K562 (cell line): ENCODE results near the gene RHOBTB3. TPM values are rescaled to one million over a fixed set of nuclear protein-coding genes. Genes with fewer than 3 reads are reported as not detected.
A peak's percentile ranks its signal among the peaks of the same experiment; 100 is the strongest.

ENCODE experiments used
- ARID3A ChIP-seq: IDR thresholded peaks from 2 replicates; pipeline ENCODE4 v1.6.1; 2012; ENCODE audit warnings: low read depth, low read length, improper control_type of control experiment, borderline replicate concordance
- BDP1 ChIP-seq: IDR thresholded peaks from 3 replicates; pipeline ENCODE4 v1.6.1; 2011; ENCODE audit not compliant: insufficient read length, insufficient read depth
- CREBBP ChIP-seq: IDR thresholded peaks from one replicate; pipeline ENCODE4 v1.6.1; 2012; ENCODE audit warnings: low read depth, mild to moderate bottlenecking, control low read depth, inconsistent platforms, low read length
- CSDE1 ChIP-seq, 2 experiments: fragments of 450-650 bp; IDR thresholded peaks; 2 replicates each; pipeline ENCODE4 v1.6.1; 2016; ENCODE audit warnings: mild to moderate bottlenecking in 1 of 2
- E2F3 ChIP-seq: fragments of 250-450 bp; sonication (Bioruptor Pico); IDR thresholded peaks from 2 replicates; pipeline ENCODE4 v1.4.0; 2020; ENCODE audit warnings: mild to moderate bottlenecking
- EHMT2 ChIP-seq: fragments of 450-650 bp; IDR thresholded peaks from 2 replicates; pipeline ENCODE4 v1.6.1; 2018; ENCODE audit warnings: antibody characterized with exemption
- GATAD2B ChIP-seq: fragments of 450-650 bp; IDR thresholded peaks from 2 replicates; pipeline ENCODE4 v1.6.1; 2017; ENCODE audit warnings: mild to moderate bottlenecking, borderline replicate concordance
- HBP1 ChIP-seq: fragments of 450-650 bp; formaldehyde crosslinking; IDR thresholded peaks from 2 replicates; pipeline ENCODE4 v1.4.0; 2022; ENCODE audit warnings: missing genetic modification characterization
- RBBP5 ChIP-seq: fragments of 200-600 bp; sonication (generic); IDR thresholded peaks from 2 replicates; pipeline ENCODE4 v1.6.1; 2012; ENCODE audit warnings: borderline replicate concordance, mild to moderate bottlenecking, low read length, control low read depth, inconsistent platforms; ENCODE audit not compliant: insufficient read depth, poor library complexity, severe bottlenecking
- ZC3H4 ChIP-seq: sonication (generic); formaldehyde crosslinking; IDR thresholded peaks from 2 replicates; pipeline ENCODE4 v1.9.0; 2021; ENCODE audit warnings: missing genetic modification reagents, borderline replicate concordance
- ZFP36 ChIP-seq: fragments of 150-350 bp; IDR thresholded peaks from 2 replicates; pipeline ENCODE4 v1.6.1; 2018; ENCODE audit warnings: low read length, low read depth; ENCODE audit not compliant: partially characterized antibody
- ZNF282 ChIP-seq: sonication (generic); formaldehyde crosslinking; IDR thresholded peaks from 2 replicates; pipeline ENCODE4 v1.8.1; 2023; ENCODE audit warnings: missing genetic modification reagents
- ZNF76 ChIP-seq: fragments of 250-450 bp; sonication (Bioruptor Pico); IDR thresholded peaks from 2 replicates; pipeline ENCODE4 v1.4.0; 2020; ENCODE audit warnings: mild to moderate bottlenecking, moderate library complexity, borderline replicate concordance
- ZNF830 ChIP-seq: fragments of 250-450 bp; sonication (Bioruptor Pico); IDR thresholded peaks from 2 replicates; pipeline ENCODE4 v1.5.0; 2021; ENCODE audit warnings: mild to moderate bottlenecking
- polyA plus RNA-seq, 8 experiments: library from polyadenylated mRNA; depleted of rRNA in 4 of 8; stranded (reverse) in 5 of 8; unstranded in 3 of 8; fragments of >200 nt; fragmentation: Nextera tagmentation in 2 of 8; fragmentation: Illumina TruSeq in 1 of 8; extraction: Ambion mirVana in 2 of 8; extraction: Trizol in 1 of 8; gene quantifications; 2 replicates each; pipeline versions ENCODE4 v1.2.1 to v1.2.3, GENCODE V29; 2011 to 2014; ENCODE audit warnings: inconsistent platforms in 1 of 8, missing spikeins in 1 of 8
- total RNA-seq, 7 experiments: library from RNA; depleted of rRNA in 6 of 7; stranded (reverse); fragments of >200 nt in 6 of 7; fragmentation: Illumina TruSeq in 2 of 7; extraction: Trizol in 2 of 7; gene quantifications; 2 replicates each; pipeline versions ENCODE4 v1.2.1 to v1.2.3, GENCODE V29; 2011 to 2021; ENCODE audit warnings: low replicate concordance in 1 of 7
- TF ChIP-seq, protein P1 (sequence below): fragments of 450-650 bp; IDR thresholded peaks from 2 replicates; pipeline ENCODE4 v1.6.1; 2017; ENCODE audit warnings: antibody characterized with exemption, mild to moderate bottlenecking
- TF ChIP-seq, protein P2 (sequence below): IDR thresholded peaks from 2 replicates; pipeline ENCODE4 v1.6.1; 2011; ENCODE audit warnings: borderline replicate concordance, low read depth, mild to moderate bottlenecking, moderate library complexity, low read length; ENCODE audit not compliant: insufficient read depth, poor library complexity, severe bottlenecking
- TF ChIP-seq, protein P3 (sequence below): fragments of 250-450 bp; sonication (Bioruptor Pico); IDR thresholded peaks from 2 replicates; pipeline ENCODE4 v1.5.0; 2022; ENCODE audit warnings: mild to moderate bottlenecking

The RHOBTB3 gene
- total and polyA plus RNA-seq, 9 of the 15 experiments (the other 6 are each of a cell fraction or from before 2014, with no cell fraction given): 39.7 to 143 (median 115) TPM

- TF ChIP-seq, protein P1, sequence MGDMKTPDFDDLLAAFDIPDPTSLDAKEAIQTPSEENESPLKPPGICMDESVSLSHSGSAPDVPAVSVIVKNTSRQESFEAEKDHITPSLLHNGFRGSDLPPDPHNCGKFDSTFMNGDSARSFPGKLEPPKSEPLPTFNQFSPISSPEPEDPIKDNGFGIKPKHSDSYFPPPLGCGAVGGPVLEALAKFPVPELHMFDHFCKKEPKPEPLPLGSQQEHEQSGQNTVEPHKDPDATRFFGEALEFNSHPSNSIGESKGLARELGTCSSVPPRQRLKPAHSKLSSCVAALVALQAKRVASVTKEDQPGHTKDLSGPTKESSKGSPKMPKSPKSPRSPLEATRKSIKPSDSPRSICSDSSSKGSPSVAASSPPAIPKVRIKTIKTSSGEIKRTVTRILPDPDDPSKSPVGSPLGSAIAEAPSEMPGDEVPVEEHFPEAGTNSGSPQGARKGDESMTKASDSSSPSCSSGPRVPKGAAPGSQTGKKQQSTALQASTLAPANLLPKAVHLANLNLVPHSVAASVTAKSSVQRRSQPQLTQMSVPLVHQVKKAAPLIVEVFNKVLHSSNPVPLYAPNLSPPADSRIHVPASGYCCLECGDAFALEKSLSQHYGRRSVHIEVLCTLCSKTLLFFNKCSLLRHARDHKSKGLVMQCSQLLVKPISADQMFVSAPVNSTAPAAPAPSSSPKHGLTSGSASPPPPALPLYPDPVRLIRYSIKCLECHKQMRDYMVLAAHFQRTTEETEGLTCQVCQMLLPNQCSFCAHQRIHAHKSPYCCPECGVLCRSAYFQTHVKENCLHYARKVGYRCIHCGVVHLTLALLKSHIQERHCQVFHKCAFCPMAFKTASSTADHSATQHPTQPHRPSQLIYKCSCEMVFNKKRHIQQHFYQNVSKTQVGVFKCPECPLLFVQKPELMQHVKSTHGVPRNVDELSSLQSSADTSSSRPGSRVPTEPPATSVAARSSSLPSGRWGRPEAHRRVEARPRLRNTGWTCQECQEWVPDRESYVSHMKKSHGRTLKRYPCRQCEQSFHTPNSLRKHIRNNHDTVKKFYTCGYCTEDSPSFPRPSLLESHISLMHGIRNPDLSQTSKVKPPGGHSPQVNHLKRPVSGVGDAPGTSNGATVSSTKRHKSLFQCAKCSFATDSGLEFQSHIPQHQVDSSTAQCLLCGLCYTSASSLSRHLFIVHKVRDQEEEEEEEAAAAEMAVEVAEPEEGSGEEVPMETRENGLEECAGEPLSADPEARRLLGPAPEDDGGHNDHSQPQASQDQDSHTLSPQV: no peak
- TF ChIP-seq BDP1 (no peak), CSDE1 (IDR thresholded peaks at IDR 0.05) (no peak), CREBBP (no peak), ZNF282 (CRISPR knock-in tag) (no peak), RBBP5 (no peak), ZNF76 (CRISPR knock-in tag) (no peak), EHMT2 (no peak; the same call in 1 of the 2 replicates), ZC3H4 (CRISPR knock-in tag) (no peak), GATAD2B (peak; percentile 27; the same call in 1 of the 2 replicates), ZFP36 (no peak), ARID3A (no peak), HBP1 (CRISPR knock-in tag) (no peak), E2F3 (CRISPR knock-in tag) (no peak), ZNF830 (CRISPR knock-in tag) (no peak)
- TF ChIP-seq, protein P2, sequence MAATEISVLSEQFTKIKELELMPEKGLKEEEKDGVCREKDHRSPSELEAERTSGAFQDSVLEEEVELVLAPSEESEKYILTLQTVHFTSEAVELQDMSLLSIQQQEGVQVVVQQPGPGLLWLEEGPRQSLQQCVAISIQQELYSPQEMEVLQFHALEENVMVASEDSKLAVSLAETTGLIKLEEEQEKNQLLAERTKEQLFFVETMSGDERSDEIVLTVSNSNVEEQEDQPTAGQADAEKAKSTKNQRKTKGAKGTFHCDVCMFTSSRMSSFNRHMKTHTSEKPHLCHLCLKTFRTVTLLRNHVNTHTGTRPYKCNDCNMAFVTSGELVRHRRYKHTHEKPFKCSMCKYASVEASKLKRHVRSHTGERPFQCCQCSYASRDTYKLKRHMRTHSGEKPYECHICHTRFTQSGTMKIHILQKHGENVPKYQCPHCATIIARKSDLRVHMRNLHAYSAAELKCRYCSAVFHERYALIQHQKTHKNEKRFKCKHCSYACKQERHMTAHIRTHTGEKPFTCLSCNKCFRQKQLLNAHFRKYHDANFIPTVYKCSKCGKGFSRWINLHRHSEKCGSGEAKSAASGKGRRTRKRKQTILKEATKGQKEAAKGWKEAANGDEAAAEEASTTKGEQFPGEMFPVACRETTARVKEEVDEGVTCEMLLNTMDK: no peak
- TF ChIP-seq, protein P3, sequence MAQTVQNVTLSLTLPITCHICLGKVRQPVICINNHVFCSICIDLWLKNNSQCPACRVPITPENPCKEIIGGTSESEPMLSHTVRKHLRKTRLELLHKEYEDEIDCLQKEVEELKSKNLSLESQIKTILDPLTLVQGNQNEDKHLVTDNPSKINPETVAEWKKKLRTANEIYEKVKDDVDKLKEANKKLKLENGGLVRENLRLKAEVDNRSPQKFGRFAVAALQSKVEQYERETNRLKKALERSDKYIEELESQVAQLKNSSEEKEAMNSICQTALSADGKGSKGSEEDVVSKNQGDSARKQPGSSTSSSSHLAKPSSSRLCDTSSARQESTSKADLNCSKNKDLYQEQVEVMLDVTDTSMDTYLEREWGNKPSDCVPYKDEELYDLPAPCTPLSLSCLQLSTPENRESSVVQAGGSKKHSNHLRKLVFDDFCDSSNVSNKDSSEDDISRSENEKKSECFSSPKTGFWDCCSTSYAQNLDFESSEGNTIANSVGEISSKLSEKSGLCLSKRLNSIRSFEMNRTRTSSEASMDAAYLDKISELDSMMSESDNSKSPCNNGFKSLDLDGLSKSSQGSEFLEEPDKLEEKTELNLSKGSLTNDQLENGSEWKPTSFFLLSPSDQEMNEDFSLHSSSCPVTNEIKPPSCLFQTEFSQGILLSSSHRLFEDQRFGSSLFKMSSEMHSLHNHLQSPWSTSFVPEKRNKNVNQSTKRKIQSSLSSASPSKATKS (CRISPR knock-in tag): no peak
Measured at GRCh38 chr5:95825495-95825894, 94.4 kb downstream of the RHOBTB3 start (continued).
